Keratinocyte (primary cell): ENCODE data around the gene P2RX3.
"Not testable (repeated sequence)": the region's sequence is repeated elsewhere in the genome, so short reads cannot be mapped to it uniquely, and the experiment has no call there.

Experiments used
- EZH2 ChIP-seq: IDR thresholded peaks from one replicate; pipeline ENCODE4 v1.6.1; 2012; ENCODE audit warnings: inconsistent platforms, mild to moderate bottlenecking, low read length, moderate library complexity
- TF ChIP-seq, protein P1 (sequence below), 3 experiments: IDR thresholded peaks in 1 of 3; conservative IDR thresholded peaks in 1 of 3; optimal IDR thresholded peaks in 1 of 3; 2 replicates in 2 of 3; 3 replicates in 1 of 3; pipeline versions ENCODE3 to v1.5.1; 2011; ENCODE audit warnings: low read length in 3 of 3, mild to moderate bottlenecking in 3 of 3, moderate library complexity in 2 of 3, control low read depth in 1 of 3, inconsistent platforms in 1 of 3; ENCODE audit not compliant: insufficient read depth in 2 of 3; ENCODE audit errors: extremely low read depth in 1 of 3

DNA sequence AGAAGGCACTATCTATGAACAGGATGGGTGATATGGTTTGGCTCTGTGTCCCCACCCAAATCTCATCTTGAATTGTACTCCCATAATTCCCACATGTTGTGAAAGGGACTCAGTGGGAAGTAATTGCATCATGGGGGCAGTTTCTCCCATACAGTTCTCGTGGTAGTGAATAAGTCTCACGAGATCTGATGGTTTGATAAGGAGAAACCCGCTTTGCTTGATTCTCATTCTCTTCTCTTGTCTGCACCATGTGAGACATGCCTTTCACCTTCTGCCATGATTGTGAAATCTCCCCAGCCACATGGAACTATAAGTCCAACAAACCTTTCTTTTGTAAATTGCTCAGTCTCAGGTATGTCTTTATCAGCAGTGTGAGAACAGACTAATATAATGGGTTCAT lies 41.9 kb upstream of the P2RX3 start:
- TF ChIP-seq, protein P1, sequence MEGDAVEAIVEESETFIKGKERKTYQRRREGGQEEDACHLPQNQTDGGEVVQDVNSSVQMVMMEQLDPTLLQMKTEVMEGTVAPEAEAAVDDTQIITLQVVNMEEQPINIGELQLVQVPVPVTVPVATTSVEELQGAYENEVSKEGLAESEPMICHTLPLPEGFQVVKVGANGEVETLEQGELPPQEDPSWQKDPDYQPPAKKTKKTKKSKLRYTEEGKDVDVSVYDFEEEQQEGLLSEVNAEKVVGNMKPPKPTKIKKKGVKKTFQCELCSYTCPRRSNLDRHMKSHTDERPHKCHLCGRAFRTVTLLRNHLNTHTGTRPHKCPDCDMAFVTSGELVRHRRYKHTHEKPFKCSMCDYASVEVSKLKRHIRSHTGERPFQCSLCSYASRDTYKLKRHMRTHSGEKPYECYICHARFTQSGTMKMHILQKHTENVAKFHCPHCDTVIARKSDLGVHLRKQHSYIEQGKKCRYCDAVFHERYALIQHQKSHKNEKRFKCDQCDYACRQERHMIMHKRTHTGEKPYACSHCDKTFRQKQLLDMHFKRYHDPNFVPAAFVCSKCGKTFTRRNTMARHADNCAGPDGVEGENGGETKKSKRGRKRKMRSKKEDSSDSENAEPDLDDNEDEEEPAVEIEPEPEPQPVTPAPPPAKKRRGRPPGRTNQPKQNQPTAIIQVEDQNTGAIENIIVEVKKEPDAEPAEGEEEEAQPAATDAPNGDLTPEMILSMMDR (optimal IDR thresholded peaks at IDR 0.05 in 1 of 3, IDR thresholded peaks at IDR 0.05 in 1 of 3, conservative IDR thresholded peaks at IDR 0.05 in 1 of 3; ENCODE audit: extremely low read depth in 1 of 3, insufficient read depth in 2 of 3, low read length in 3 of 3), result not testable (repeated sequence)
- not testable (repeated sequence) for TF ChIP-seq EZH2
